Sigmoid colon (tissue), 7 donors: ENCODE measurements around the gene SPATA20. TPM values are rescaled to one million over a fixed set of nuclear protein-coding genes. Genes with fewer than 3 reads are reported as not detected.

ENCODE experiments used
- DNase-seq: peaks from one replicate; pipeline ENCODE4 v3.0.0-alpha.2; 2019
- H3K27ac ChIP-seq, 4 donors: fragments of 200-600 bp; sonication (generic); one replicate each; pipeline ENCODE4 v1.5.1; 2016 to 2019; ENCODE audit warnings: mild to moderate bottlenecking in 1 of 4
- H3K27me3 ChIP-seq, 3 donors: fragments of 200-600 bp; sonication (generic); one replicate each; pipeline ENCODE4 v1.5.1; 2019; ENCODE audit warnings: mild to moderate bottlenecking in 1 of 3
- H3K36me3 ChIP-seq, 4 donors: fragments of 200-600 bp; sonication (generic); one replicate each; pipeline ENCODE4 v1.5.1; 2016 to 2019
- H3K4me1 ChIP-seq, 4 donors: fragments of 200-600 bp; sonication (generic); one replicate each; pipeline ENCODE4 v1.5.1; 2017 to 2019
- H3K4me3 ChIP-seq, 4 donors: fragments of 200-600 bp; sonication (generic); one replicate each; pipeline ENCODE4 v1.5.1; 2017 to 2019; ENCODE audit warnings: mild to moderate bottlenecking in 2 of 4, moderate library complexity in 1 of 4
- H3K9me3 ChIP-seq, 4 donors: fragments of 200-600 bp in 3 of 4; sonication (generic) in 3 of 4; one replicate each; pipeline versions ENCODE4 v1.5.1 to v1.6.1; 2013 to 2019
- CTCF ChIP-seq, 4 experiments: fragments of 450-650 bp in 3 of 4; fragments of 200-600 bp in 1 of 4; IDR thresholded peaks; one replicate each; pipeline ENCODE4 v1.5.1; 2016 to 2019; ENCODE audit warnings: antibody characterized with exemption in 4 of 4, mild to moderate bottlenecking in 3 of 4, moderate library complexity in 2 of 4
- EP300 ChIP-seq, 4 donors: sonication (generic); formaldehyde crosslinking; IDR thresholded peaks; one replicate each; pipeline ENCODE4 v1.6.1; 2017; ENCODE audit warnings: antibody characterized with exemption in 4 of 4
- POLR2A ChIP-seq, 2 donors: fragments of 450-650 bp; IDR thresholded peaks; one replicate each; pipeline ENCODE4 v1.6.1; 2016; ENCODE audit warnings: antibody characterized with exemption in 2 of 2, mild to moderate bottlenecking in 2 of 2, moderate library complexity in 2 of 2
- POLR2AphosphoS5 ChIP-seq, 4 donors: sonication (generic); formaldehyde crosslinking; IDR thresholded peaks; one replicate each; pipeline ENCODE4 v1.6.1; 2017; ENCODE audit warnings: antibody characterized with exemption in 4 of 4
- WGBS, 2 donors: extraction: QIAGEN DNeasy Blood & Tissue Kit; methylation state at CpG; one replicate each; pipeline ENCODE4 v1.1.7; 2013; 5-methylcytosine and 5-hydroxymethylcytosine counted together
- intact Hi-C: fragments of 100-400 bp; cut with DNase I; formaldehyde crosslinking; loops from one replicate; pipeline ENCODE4 v1.15.1; 2023
- polyA plus RNA-seq, 3 donors: library from polyadenylated mRNA; stranded (reverse); fragments of 200-250 nt; gene quantifications; one replicate each; pipeline ENCODE4 v1.2.3, GENCODE V29; 2013
- total RNA-seq, 4 donors: library from RNA; depleted of rRNA; stranded (reverse); fragments of >200 nt; gene quantifications; one replicate each; pipeline ENCODE4 v1.1.0, GENCODE V29; 2016
- donor health status: healthy with polysubstance abuse.
- donor health status: Bipolar disorder and iron deficiency.
- donor health status: healthy.

The SPATA20 gene
- total and polyA plus RNA-seq, 7 donors = 24.0 to 81.7 (median 45.1) TPM

GRCh38 chr17:50507871-50508572, 39.0 kb upstream of the SPATA20 start, which contains the start of gene MYCBPAP:
MYCBPAP (plus strand) TSS chr17:50508439; CDS start chr17:50508675, 236 bp downstream.
- Histone ChIP-seq H3K4me1 (peaks cover 0 to 16% (median 8%) of the 10 kb centered on the region in 4 donors), H3K27me3 (no peaks in the 10 kb centered on the region), H3K27ac (peak within 1 kb of the TSS; percentile 76 to 85 (median 79)), H3K9me3 (no peaks in the 10 kb centered on the region), H3K4me3 (peak within 1 kb of the TSS; percentile 47 to 69 (median 62)), H3K36me3 (no peaks in the 10 kb centered on the region)
- peak in 1 of 2 donors; percentile 12 for TF ChIP-seq POLR2A (IDR thresholded peaks at IDR 0.05)
- no peak for TF ChIP-seq CTCF (IDR thresholded peaks at IDR 0.05)
- no peak for TF ChIP-seq EP300 (IDR thresholded peaks at IDR 0.05)
- TF ChIP-seq POLR2AphosphoS5 (IDR thresholded peaks at IDR 0.05) = peak; percentile 11 to 66 (median 56)
- 13 to 18% methylated on average over 66 of the region's 66 CpGs for WGBS, 2 donors
- peak; percentile 92 for DNase-seq
- intact Hi-C loops = no loop called here

DNA sequence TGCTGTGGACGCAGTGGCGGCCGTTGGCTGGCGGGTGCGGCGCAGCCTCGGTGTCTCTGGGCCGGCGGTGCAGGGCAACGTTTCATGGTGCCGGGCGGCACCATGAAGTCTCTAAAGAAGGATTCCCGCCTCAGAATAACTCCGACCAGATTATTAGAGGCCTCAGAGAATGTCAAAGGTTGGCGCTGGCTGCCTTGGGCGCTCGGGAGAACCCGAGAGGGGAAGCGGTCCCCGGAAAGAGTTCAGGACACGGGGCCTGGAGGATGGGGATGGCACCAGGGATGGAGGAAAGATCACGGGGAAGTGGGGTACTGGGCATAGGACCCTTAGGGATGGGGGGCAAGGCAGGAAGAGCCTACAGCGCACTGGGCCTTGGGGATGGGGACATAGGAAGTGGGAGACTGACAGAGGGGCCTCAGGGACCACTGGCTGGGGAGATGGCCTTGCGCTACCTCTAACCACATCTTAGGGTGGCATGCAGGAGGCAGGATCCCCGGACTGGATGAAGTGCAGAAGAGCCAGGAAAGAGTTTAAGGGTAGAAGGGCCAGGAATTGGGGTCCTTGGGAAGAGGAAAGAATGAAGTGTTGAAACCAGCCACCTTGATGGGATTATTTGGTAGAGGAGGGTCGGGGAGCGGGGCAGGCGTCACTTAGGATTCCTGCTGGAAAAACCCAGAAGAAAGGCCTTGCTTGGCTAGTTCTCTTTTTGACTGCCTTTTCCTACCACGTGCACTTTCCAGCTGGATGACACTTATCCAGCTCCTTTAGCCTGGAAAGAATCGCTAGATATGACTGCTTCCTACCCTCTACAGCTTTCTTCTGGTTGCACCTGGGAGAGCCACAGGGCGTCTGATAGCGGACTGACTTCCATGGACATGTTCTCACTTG, 38.2 kb upstream of the SPATA20 start:
- no peak for DNase-seq
- intact Hi-C loops = no loop called here
- peak overlapping the region; percentile 76 to 85 (median 79) for H3K27ac ChIP-seq
- TF ChIP-seq POLR2A (IDR thresholded peaks at IDR 0.05) = no peak
- TF ChIP-seq CTCF (IDR thresholded peaks at IDR 0.05) = no peak
- no peak for TF ChIP-seq EP300 (IDR thresholded peaks at IDR 0.05)
- TF ChIP-seq POLR2AphosphoS5 (IDR thresholded peaks at IDR 0.05) = no peak
- peaks cover 0 to 16% (median 8%) of the 10 kb centered on the region in 4 donors for H3K4me1 ChIP-seq
- no peaks in the 10 kb centered on the region for H3K9me3 ChIP-seq
- H3K4me3 ChIP-seq = peak overlapping the region; percentile 47 to 69 (median 62)
- no peaks in the 10 kb centered on the region for H3K36me3 ChIP-seq
- no peaks in the 10 kb centered on the region for H3K27me3 ChIP-seq
- WGBS, 2 donors = 38 to 42% methylated on average over 32 of the region's 32 CpGs

GRCh38 chr17:50511058-50511457, 35.9 kb upstream of the SPATA20 start:
- Histone ChIP-seq H3K36me3 (no peaks in the 10 kb centered on the region), H3K27ac (no peak overlapping the region), H3K9me3 (no peaks in the 10 kb centered on the region), H3K4me1 (peaks cover 0 to 31% (median 19%) of the 10 kb centered on the region in 4 donors), H3K4me3 (no peak overlapping the region), H3K27me3 (no peaks in the 10 kb centered on the region)
- WGBS, 2 donors = 50 to 67% methylated on average over 3 of the region's 3 CpGs
- DNase-seq = no peak
- intact Hi-C loops = no loop called here
- no peak for TF ChIP-seq POLR2AphosphoS5 (IDR thresholded peaks at IDR 0.05)
- no peak for TF ChIP-seq CTCF (IDR thresholded peaks at IDR 0.05)
- no peak for TF ChIP-seq EP300 (IDR thresholded peaks at IDR 0.05)
- no peak for TF ChIP-seq POLR2A (IDR thresholded peaks at IDR 0.05)

- H3K27ac ChIP-seq = no peak overlapping the region
- WGBS, 2 donors = 70 to 84% methylated on average over 4 of the region's 4 CpGs
Observed at GRCh38 chr17:50513495-50513894, 33.5 kb upstream of the SPATA20 start.

More at GRCh38 chr17:50513495-50513894, 33.5 kb upstream of the SPATA20 start:
- DNase-seq = no peak
- Histone ChIP-seq H3K4me3 (no peak overlapping the region), H3K36me3 (no peaks in the 10 kb centered on the region), H3K9me3 (no peaks in the 10 kb centered on the region), H3K27me3 (no peaks in the 10 kb centered on the region), H3K4me1 (peaks cover 0 to 24% (median 19%) of the 10 kb centered on the region in 4 donors)
- TF ChIP-seq CTCF (IDR thresholded peaks at IDR 0.05) = no peak
- no peak for TF ChIP-seq POLR2AphosphoS5 (IDR thresholded peaks at IDR 0.05)
- no peak for TF ChIP-seq EP300 (IDR thresholded peaks at IDR 0.05)
- TF ChIP-seq POLR2A (IDR thresholded peaks at IDR 0.05) = no peak
- intact Hi-C loops = no loop called here
